GM19240 (cell line): ENCODE results near the gene MCC.

ENCODE experiments used
- DNase-seq: peaks from one replicate; pipeline ENCODE4 v3.0.0; 2011; ENCODE audit warnings: low spot score; ENCODE audit not compliant: insufficient read length

The MCC gene

GRCh38 chr5:113225259-113225658 lies 263.0 kb downstream of the MCC start:
- DNase-seq = no peak

GRCh38 chr5:113224605-113225065 lies 263.6 kb downstream of the MCC start:
- no peak for DNase-seq

DNA sequence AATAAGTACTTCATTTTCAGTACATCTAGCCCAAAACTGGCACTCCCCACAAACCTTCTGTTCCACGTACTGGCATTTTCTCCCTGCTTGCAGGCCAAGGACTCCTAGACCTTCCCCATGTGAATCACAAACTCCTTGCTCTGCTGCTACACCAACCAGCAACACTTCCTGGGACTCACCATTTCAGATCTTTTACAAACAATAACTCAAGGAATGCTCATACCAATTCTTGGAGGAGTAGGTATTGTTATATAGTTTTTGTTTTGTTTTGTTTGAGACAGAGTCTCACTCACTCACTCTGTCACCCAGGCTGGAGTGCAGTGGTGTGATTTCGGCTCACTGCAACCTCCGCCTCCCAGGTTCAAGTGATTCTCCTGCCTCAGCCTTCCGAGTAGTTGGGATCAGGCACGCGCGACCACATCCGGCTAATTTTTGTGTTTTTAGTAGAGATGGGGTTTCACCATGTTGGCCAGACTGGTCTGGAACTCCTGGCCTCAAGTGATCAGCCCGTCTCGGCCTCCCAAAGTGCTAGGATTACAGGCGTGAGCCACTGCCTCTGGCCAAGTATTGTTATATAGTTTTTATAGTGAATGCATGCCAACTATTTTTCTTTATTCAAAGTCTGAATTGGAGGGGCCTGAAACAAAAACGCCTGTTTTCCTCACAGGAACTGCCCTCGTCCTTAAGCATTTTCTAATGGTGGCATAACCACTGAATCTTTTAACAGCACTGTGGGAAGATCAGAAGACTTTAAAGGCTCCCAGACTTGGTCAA lies 264.2 kb downstream of the MCC start:
- DNase-seq = no peak

- DNase-seq = no peak
Measured at GRCh38 chr5:113223315-113223714, 264.9 kb downstream of the MCC start.

DNA sequence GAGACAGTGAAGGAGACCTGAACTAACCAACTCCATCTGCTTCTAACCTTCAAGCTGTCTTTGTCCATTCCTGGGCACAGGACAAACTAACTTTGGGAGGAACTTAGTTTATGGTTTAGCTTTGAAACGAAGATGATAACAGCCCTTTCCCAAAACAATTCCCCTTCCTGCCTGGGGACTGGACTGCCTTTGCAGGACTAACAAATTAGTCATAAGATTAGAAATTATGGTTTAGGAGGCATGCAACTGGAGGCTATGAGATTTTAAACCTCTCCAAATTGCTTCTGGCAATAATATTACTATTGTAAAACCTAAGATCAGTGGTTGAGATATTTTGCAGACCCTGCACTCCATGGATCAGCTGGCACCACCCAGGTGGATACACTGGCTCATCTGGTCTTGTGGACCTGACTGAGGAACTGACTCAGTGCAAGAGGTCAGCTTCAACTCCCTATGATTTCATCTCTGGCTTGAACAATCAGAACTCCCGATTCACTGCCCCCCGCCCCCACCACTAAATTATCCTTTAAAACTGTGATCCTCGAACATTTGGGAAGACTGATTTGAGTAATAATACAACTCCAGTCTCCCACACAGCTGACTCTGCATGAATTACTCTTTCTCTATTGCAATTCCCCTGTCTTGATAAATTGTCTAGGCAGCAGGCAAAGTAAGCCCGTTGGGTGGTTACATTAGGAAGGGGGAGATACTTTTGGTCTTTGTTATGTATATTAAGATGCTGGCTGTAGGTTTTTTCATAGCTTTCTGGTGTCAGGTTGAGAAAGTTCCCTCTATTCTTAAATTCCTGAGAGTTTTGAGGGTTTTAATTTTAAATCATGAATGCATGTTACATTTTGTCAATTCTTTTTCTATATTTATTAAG lies 266.7 kb downstream of the MCC start:
- no peak for DNase-seq

- no peak for DNase-seq
Measured at GRCh38 chr5:113219695-113220094, 268.6 kb downstream of the MCC start.

- DNase-seq = no peak
Measured at GRCh38 chr5:113218906-113219517, 269.2 kb downstream of the MCC start.

DNA sequence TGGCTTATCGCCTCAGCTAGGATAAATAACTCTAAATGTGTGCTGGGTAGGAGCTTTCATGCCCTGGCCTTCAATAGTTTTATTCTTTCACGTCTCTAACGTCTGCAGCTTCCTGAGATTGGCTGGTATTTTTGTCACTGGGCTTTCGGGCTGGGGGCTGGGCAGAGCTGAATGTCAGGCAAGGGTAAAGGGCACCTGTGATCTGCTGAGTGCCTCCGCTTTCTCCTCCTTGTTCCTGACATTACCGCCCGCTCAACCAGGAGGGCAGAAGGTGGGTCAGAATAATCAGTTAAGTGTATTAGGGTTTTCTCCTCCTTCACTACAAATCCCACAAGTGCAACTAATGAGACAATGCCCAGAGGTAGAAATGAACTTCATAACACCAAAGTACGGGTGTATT lies 270.1 kb downstream of the MCC start:
- DNase-seq = no peak

GRCh38 chr5:113217619-113218184 lies 270.6 kb downstream of the MCC start:
- DNase-seq = no peak

DNA sequence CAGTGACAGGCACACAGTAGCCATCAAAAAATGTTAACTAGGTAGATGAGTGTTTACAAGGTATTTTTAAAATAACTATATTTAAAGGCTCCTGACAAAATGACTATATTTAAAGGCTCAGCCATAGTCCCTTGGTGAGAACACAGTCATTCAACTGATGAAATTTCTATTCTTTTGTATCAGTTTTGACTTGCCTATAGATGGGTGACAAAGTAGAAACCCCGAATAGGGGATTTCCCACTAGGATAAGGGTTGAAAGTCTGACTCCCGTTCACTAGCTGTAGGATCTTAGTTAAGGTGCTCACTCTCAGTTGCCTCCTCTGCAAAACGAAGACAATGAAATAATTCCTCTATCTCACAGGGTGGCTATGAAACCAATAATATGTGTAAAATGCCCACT lies 271.7 kb downstream of the MCC start:
- no peak for DNase-seq

DNA sequence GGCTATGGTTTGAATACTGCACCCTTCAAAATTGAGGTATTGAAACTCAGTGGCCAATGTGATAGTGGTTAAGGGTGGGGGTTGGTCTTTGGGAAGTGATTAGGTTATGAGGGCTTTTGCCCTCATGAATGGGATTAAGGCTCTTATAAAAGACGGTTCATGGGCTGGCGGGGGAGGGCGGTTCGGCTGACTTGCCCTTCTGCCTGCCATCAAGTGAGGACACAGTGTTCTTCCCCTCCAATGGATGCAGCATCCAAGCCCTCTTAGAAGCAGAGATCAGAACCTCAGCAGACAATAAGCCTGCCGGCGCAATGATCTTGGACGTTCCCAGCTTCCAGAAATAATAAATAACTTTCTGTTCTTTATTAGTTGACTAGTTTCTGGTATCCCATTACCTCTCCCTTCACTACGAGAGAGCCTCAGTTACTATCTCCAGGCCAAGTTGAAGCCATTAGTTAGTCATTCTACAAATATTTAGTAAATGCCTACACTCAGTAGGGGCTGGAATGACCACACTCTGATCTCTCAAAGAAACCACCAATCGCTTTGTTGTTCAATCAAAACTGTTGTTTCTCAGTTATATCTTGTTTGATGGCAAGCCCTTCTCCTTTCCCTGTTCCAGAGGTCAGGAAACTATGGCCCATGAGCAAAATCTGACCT lies 272.7 kb downstream of the MCC start:
- no peak for DNase-seq

- no peak for DNase-seq
Measured at GRCh38 chr5:113214606-113215323, 273.5 kb downstream of the MCC start.

DNA sequence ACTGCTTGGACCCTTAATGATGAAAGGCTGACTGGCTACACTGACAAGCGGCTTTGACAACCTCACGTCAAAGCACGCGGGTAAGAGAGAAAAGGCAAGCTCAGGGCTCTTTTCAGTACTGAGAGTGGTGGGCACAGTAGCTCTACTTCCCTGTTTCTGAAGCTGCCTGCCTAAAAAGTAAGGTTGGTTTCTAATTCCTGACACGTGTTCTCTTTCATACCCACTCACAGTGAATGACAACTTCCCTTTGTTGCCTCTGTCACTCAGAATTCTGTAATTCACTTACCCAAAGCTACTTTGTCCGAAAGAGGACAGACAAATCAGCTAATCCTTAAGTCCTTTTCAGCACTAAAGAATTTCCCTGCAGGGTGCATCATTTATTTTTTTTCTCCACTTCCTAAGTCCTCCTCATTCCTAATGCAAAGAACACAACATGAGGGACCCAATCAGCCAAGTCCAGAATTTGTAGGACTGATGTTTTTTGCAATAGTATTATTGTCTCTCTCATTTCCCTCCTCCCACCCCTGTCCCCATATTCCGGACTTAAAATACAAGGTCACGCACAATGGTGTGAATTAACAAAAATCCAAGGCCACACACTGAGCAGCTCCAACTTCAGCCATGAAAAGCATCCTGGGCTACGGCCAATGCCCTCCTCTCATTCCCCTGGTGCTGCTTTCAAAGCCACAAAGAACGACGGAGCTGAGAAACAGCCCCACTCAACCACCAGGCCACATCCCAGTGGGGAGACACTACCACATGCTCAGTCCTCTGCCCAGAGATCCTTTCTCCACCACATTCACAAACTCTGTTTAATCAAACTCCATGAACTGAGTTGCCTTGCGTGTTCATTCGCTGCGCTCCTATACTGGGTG lies 274.5 kb downstream of the MCC start:
- DNase-seq = no peak

DNA sequence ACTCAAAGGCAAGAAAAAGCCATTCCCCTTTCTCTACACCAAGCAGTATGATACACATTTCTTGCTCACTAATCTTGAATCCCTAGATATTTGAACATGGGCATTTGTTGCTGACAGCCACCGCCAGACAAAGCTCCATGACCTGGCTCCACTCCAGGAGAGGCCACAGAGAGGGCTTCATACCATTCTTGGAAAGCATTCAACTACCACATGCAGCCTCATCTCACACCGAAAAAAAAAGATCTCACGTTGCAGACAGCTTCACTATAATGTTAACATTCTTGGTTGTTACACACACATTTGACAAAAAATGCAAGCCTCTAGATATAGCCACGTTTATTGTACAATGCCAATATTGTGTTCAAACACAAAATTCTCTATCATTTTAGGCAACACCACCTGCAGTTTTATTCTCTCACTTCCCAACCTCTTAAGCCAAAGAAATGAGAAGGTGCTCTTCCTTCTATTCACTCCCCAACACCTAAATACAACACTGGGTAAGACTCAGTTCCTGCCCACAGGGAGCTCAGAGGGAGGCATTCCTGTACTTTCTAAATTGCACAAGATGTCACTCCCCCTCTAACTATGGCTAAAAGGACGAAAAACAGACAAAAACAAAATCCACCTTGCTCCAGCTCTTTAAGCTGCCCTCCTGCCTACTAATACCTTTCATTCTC lies 275.9 kb downstream of the MCC start:
- DNase-seq = no peak

- no peak for DNase-seq
Measured at GRCh38 chr5:113209498-113209897, 278.8 kb downstream of the MCC start.

GRCh38 chr5:113205807-113206206 lies 282.4 kb downstream of the MCC start:
- no peak for DNase-seq

DNA sequence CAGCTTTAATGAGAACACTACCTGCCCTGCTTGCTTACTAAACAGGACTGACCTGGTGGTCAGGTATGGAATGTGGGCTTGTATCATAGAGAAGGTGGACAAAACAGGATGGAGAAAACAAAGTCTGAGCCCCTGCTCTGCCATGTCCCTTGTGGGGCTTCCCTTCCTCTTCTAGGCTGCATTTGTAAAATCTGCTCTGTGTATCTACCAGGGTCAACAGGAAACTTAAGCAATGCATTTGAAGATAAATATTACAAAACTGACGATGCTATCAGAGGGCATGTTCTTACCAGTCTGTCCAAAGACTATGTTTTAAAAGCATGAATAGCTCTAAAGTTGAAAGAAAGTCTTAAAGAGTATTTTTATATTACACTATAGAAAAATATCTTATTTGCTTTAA lies 282.9 kb downstream of the MCC start:
- DNase-seq = no peak

GRCh38 chr5:113204525-113205161 lies 283.6 kb downstream of the MCC start:
- no peak for DNase-seq

GRCh38 chr5:113203916-113204315 lies 284.3 kb downstream of the MCC start:
- no peak for DNase-seq
